Lower leg skin (tissue), 4 donors: ENCODE results near the gene CD9. TPM values are rescaled to one million over a fixed set of nuclear protein-coding genes. Genes with fewer than 3 reads are reported as not detected.

Experiments used
- DNase-seq, 2 donors: peaks; one replicate each; pipeline ENCODE4 v3.0.0-alpha.2; 2019; ENCODE audit warnings: low spot score in 2 of 2
- H3K4me3 ChIP-seq: fragments of 200-600 bp; sonication (generic); 2 replicates; pipeline ENCODE4 v1.5.1; 2017; ENCODE audit warnings: mild to moderate bottlenecking, low read depth; ENCODE audit not compliant: poor library complexity, severe bottlenecking
- POLR2A ChIP-seq, 2 donors: fragments of 450-650 bp; IDR thresholded peaks; one replicate each; pipeline ENCODE4 v1.6.1; 2016 to 2017; ENCODE audit warnings: antibody characterized with exemption in 2 of 2, mild to moderate bottlenecking in 1 of 2, moderate library complexity in 1 of 2
- WGBS, 2 donors: methylation state at CpG; one replicate each; pipeline ENCODE4 v1.1.5; 2018; 5-methylcytosine and 5-hydroxymethylcytosine counted together
- intact Hi-C: fragments of 100-400 bp; cut with DNase I; formaldehyde crosslinking; loops from one replicate; pipeline ENCODE4 v1.15.0; 2023; ENCODE audit warnings: low total_unique reads
- total RNA-seq, 4 donors: library from RNA; depleted of rRNA; stranded (reverse); fragments of >200 nt; gene quantifications; one replicate each; pipeline ENCODE4 v1.1.0, GENCODE V29; 2016
- TF ChIP-seq, protein P1 (sequence below), 3 donors: fragments of 450-650 bp; IDR thresholded peaks; one replicate each; pipeline ENCODE4 v1.5.1; 2016; ENCODE audit warnings: antibody characterized with exemption in 3 of 3, mild to moderate bottlenecking in 3 of 3, moderate library complexity in 2 of 3

CD9 gene
- total RNA-seq, 4 donors from 2014 or later: 378 to 494 (median 412) TPM

- TF ChIP-seq, protein P1, sequence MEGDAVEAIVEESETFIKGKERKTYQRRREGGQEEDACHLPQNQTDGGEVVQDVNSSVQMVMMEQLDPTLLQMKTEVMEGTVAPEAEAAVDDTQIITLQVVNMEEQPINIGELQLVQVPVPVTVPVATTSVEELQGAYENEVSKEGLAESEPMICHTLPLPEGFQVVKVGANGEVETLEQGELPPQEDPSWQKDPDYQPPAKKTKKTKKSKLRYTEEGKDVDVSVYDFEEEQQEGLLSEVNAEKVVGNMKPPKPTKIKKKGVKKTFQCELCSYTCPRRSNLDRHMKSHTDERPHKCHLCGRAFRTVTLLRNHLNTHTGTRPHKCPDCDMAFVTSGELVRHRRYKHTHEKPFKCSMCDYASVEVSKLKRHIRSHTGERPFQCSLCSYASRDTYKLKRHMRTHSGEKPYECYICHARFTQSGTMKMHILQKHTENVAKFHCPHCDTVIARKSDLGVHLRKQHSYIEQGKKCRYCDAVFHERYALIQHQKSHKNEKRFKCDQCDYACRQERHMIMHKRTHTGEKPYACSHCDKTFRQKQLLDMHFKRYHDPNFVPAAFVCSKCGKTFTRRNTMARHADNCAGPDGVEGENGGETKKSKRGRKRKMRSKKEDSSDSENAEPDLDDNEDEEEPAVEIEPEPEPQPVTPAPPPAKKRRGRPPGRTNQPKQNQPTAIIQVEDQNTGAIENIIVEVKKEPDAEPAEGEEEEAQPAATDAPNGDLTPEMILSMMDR (IDR thresholded peaks at IDR 0.05): no peak
- TF ChIP-seq POLR2A (IDR thresholded peaks at IDR 0.05): no peak
- 82 to 85% methylated on average over 11 of the region's 11 CpGs for WGBS, 2 donors
- no peak for DNase-seq
- H3K4me3 ChIP-seq: no peak overlapping the region
- intact Hi-C loops: loop anchor here (5.0 to 10.0 kb wide), 3 partner anchors 218 to 813 kb away; no protein-coding TSS in a partner anchor
Observed at GRCh38 chr12:6280672-6281071, 80.5 kb downstream of the CD9 start.

DNA sequence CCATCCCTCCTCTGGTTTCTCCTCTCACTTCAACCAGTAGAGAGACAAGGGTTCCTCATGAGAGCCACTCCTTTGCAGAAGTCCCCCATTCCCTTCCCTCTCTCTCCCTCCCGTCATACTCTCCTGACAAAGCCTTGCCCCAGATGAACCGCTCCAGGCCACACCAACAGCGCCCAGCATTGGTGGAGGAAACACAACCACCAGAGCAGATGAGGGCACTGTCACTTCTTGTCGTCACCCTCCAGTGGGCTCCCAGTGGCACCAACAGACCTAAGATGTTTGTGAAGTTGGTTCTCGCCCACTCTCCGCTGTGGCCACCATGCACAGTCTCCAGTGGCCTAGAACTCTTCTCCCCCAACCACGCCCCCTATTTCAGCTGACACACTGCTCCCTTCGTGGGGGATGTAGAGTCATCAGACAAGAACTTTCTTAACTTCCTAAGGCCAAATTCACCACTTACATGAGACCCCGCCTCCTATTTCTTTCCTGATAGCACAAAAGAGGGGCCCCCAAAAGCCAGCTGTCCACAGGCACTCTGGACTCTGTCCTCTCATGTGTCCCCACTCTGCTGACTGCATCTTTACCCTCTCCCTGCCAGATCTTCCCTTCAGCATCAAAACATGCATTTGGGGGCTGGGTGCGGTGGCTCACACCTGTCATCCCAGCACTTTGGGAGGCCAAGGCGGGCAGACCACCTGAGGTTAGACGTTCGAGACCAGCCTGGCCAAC lies 81.0 kb downstream of the CD9 start:
- intact Hi-C loops: loop anchor here (5.0 to 10.0 kb wide), 3 partner anchors 219 to 814 kb away; no protein-coding TSS in a partner anchor
- 91 to 92% methylated on average over 13 of the region's 13 CpGs for WGBS, 2 donors
- TF ChIP-seq, protein P1 (IDR thresholded peaks at IDR 0.05): no peak
- no peak for TF ChIP-seq POLR2A (IDR thresholded peaks at IDR 0.05)
- no peak for DNase-seq
- H3K4me3 ChIP-seq: no peak overlapping the region

GRCh38 chr12:6282453-6282840 lies 82.2 kb downstream of the CD9 start:
- WGBS, 2 donors: 93 to 95% methylated on average over 4 of the region's 4 CpGs
- no peak for TF ChIP-seq POLR2A (IDR thresholded peaks at IDR 0.05)
- TF ChIP-seq, protein P1 (IDR thresholded peaks at IDR 0.05): no peak
- H3K4me3 ChIP-seq: no peak overlapping the region
- DNase-seq: no peak
- intact Hi-C loops: loop anchor here (5.0 to 10.0 kb wide), 3 partner anchors 220 to 815 kb away; no protein-coding TSS in a partner anchor

- DNase-seq: no peak
- 85 to 87% methylated on average over 12 of the region's 12 CpGs for WGBS, 2 donors
- intact Hi-C loops: loop anchor here (2.0 to 10.0 kb wide), 4 partner anchors 89 to 817 kb away; no protein-coding TSS in a partner anchor
Observed at GRCh38 chr12:6284273-6284672, 84.1 kb downstream of the CD9 start.

DNA sequence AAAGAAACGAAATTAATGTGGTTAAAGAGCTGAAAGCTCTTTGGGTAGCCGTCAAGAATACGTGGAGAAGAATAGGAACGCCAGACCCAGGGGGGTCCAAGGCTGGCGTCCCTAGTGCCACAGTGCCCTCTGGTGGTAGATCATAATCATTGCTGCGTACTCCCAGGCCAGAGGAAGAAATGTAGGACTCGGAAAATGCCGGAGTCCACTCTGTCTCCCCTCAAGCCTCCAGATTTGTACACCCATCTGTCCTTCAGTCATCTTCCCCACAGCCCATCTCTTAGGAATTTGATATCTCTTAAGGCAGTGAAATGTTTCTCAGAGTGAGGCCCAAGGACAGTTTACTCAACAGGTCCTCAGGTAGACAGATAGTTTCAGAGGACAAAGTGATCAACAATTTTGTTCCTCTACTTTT lies 84.9 kb downstream of the CD9 start:
- DNase-seq: no peak
- TF ChIP-seq, protein P1 (IDR thresholded peaks at IDR 0.05): peak in 1 of 3 donors; percentile 94
- TF ChIP-seq POLR2A (IDR thresholded peaks at IDR 0.05): no peak
- H3K4me3 ChIP-seq: no peak overlapping the region
- intact Hi-C loops: loop anchor here (2.0 to 10.0 kb wide), 2 partner anchors 90 to 300 kb away; no protein-coding TSS in a partner anchor
- WGBS, 2 donors: 1% methylated on average over 8 of the region's 8 CpGs

More at GRCh38 chr12:6284273-6284672, 84.1 kb downstream of the CD9 start:
- no peak for TF ChIP-seq POLR2A (IDR thresholded peaks at IDR 0.05)
- TF ChIP-seq, protein P1 (IDR thresholded peaks at IDR 0.05): no peak
- H3K4me3 ChIP-seq: no peak overlapping the region
